A549 treated with Mapracorat at 1 μM for 4 hours (cell line): ENCODE results near the gene POLR3A. TPM values are rescaled to one million over a fixed set of nuclear protein-coding genes. Genes with fewer than 3 reads are reported as not detected.

Experiments used
- total RNA-seq: library from RNA; stranded (reverse); fragments of 200-300 nt; extraction: Qiagen RNA extraction; gene quantifications from 5 replicates; pipeline ENCODE4 v1.2.3, GENCODE V29; 2022

The POLR3A gene
- total RNA-seq: 11.3 to 14.4 TPM (median 13.0 TPM) in 5 replicates

DNA sequence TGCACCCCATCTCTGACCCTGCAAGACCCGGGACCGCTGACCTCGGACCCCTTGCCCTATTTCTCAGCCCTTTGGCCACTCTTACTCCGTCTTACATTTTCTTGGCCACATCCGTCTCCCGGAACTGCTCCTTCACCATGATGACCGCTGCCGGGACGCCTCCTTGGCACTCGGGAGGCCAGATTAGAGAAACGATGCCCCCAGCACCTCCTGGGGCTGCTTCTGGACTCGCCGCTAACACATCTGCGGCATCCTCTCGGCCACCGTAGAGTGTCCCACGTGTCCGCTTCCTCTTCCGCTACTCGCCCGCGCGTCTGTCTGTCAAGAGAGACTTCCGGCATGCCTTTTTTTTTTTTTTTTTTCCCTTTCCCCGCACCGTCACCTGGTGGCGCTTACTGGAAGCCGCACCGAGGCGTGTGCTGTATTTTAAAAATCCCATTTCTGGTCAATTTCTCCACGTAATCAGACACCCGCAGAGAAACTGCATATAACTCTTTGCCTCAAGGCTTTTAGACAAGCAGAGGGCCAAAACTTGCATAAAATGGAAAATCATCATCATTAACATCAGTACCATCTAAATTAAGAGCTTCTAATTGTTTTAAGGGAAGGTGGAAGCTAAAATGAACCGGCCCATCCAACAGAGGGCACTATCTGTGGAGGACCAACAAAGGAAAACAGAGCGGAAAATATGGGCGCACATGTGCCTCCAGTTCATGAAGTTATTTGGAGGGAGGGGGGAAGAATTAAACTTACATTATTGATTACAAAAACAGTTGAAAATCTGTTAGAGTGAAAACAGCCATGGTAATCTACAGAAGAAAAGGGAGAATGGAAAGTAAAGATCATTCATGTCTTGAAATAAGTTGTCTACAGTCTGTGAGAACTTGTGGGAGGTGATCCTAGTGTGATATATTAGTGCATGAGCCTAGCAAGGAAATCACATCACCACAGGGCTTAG lies at the start of gene POLR3A:
Gene POLR3A (minus strand): TSS at position 247 of the 958 bp plus-strand sequence. CDS start 108 bp downstream, at position 139.

DNA sequence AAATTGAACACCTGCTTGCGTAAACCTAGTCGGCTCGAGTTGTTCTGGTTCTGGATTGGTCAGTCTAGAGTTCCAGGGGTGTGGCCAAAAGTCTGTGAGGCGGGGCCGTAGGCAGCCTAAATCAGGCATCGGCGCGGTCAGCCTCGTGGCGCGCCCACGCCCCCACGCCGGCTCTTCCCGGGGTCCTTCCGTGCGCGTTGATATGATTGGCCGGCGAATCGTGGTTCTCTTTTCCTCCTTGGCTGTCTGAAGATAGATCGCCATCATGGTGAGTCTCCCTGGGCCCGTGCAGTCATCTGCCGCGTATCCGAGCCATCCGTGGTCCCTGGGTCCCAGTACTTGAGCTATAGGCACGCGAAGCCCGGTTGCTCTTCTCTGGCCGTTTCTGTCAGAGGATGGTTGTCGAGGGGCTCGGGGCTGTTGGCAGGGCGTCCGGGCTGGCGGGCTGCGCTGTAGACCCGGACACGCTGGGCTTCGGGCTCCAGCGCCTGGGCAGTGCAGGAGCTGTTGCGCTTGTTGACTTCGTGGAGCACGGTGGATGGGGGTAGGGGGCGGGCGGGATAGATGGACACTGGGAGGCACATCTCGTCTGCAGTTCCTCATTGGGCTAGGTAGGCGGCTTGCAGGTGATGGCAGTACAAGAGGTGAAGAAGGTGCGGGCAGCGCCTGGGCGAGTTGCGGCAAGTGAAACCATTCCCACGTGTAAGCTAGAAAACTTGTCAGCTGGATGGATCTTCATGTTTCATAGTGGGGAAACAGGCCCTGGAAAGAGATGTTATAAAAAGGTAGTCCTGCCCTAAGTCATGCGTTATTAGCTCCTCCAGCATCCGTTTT lies 4.5 kb upstream of the POLR3A start, which contains the start of gene RPS24:
Gene RPS24 (plus strand): TSS at position 227 of the 834 bp plus-strand sequence. CDS start 39 bp downstream, at position 266.

DNA sequence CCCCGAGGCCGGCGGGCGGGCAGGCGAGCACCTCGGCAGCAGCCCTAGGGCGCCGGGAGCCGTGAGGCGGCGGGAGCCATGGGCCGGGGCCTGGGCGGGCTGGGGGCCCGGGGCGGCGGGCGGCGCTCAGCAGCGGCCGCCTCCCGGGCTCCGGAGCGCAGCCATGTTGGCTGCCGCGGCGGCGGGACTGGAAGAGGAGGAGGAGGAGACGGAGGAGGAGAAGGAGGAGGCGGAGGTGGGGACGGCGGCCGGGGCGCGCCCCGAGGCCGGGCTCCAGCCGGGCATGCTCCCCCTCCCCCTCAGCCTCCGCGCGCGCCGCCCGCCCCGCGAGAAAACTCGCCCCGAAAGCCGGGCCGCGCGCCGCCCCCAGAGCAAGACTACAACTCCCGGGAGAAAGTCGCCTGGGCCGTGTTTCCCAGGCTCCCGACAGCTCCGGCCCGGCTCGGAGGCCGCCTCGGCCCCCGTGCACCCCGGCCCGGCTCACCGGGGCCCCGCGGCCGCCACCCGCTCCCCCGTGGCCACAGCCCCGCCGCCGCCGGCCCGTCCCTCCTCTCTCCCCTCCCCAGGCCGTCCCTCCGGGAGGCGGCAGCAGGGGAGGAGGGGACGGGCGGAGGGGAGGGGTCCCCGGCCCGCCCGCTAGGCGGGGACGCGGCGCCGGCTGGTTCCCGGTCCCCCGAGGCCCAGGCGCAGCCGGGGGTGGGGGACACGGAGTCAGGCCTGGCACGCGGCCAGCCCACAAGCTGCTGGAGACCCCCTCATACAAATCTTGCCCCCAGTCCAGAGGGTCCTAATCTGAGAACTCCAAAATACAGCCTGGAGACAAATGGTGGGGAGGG lies 102.5 kb downstream of the POLR3A start, which contains the start of gene DLG5:
Gene DLG5 (minus strand): TSS at position 190 of the 836 bp plus-strand sequence. CDS start 235 bp downstream, outside the sequence.

Other genes with a start within 250 kb of the POLR3A start
- 31.3 to 35.5 TPM (median 34.5 TPM) in 5 replicates for gene DLG5, start 102.8 kb downstream of the POLR3A start, total RNA-seq
- 2,695 to 4,161 TPM (median 2,906 TPM) in 5 replicates for gene RPS24, start 4.3 kb upstream of the POLR3A start, total RNA-seq